ENCODE results near the gene TMEM11. TPM values are rescaled to one million over a fixed set of nuclear protein-coding genes. Genes with fewer than 3 reads are reported as not detected.
A peak's percentile ranks its signal among the peaks of the same experiment; 100 is the strongest.

The TMEM11 gene
- total RNA-seq, 1 donor from 2014 or later = 31.6 TPM

DNA sequence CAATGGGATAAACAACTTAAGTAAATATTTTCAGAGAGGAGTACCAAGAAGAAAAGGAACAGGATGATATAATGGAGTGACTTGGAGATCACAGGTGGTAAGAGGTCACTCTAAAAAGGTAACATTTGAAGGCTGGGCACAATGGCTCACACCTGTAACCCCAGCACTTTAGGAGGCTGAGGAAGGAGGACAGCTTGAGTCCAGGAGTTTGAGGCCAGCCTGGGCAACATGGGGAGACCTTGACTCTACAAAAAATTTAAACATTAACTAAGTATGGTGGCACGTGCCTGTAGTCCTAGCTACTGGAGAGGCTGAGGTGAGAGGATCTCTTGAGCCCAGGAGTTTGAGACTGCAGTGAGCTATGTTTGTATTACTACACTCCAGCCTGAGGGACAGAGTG, 3.4 kb upstream of the TMEM11 start:
- peaks cover 17% of the 10 kb centered on the region for H3K4me1 ChIP-seq (ENCODE audit: insufficient read depth, low read length)
- H3K4me3 Mint-ChIP-seq (ENCODE audit: unreplicated experiment) = no peak overlapping the region
- no peak for DNase-seq (ENCODE audit: low read depth)
- H3K27ac ChIP-seq (ENCODE audit: low read depth, low read length) = no peak overlapping the region
- H3K36me3 ChIP-seq (ENCODE audit: insufficient read depth, low read length) = no peaks in the 10 kb centered on the region
- no peaks in the 10 kb centered on the region for H3K27me3 ChIP-seq (ENCODE audit: insufficient read depth, low read length)
- peaks cover 5% of the 10 kb centered on the region for H3K9me3 ChIP-seq (ENCODE audit: insufficient read depth, low read depth, low read length)
- peaks cover 7% of the 10 kb centered on the region for H3K9me3 Mint-ChIP-seq (ENCODE audit: unreplicated experiment)
- H3K27ac Mint-ChIP-seq (ENCODE audit: unreplicated experiment) = no peak overlapping the region
- no peak overlapping the region for H3K4me3 ChIP-seq (ENCODE audit: insufficient read depth, low read depth, low read length)
- H3K27me3 Mint-ChIP-seq (ENCODE audit: low read depth, unreplicated experiment) = no peaks in the 10 kb centered on the region
- no peak overlapping the region for H2AFZ ChIP-seq (ENCODE audit: low read depth, low read length)
- no peak for FAIRE-seq
- H4K20me1 ChIP-seq (ENCODE audit: insufficient read depth, low read length) = peaks cover 25% of the 10 kb centered on the region
- peaks cover 22% of the 10 kb centered on the region for H3K36me3 Mint-ChIP-seq (ENCODE audit: low read depth, unreplicated experiment)
- peaks cover 62% of the 10 kb centered on the region for H3K79me2 ChIP-seq (ENCODE audit: insufficient read depth, low read length)
- H3K4me1 Mint-ChIP-seq (ENCODE audit: low read depth, unreplicated experiment) = peaks cover 13% of the 10 kb centered on the region
- no peak for TF ChIP-seq EZH2 (IDR thresholded peaks at IDR 0.05; ENCODE audit: insufficient read depth, low read length)
- TF ChIP-seq CTCF (IDR thresholded peaks at IDR 0.05; ENCODE audit: insufficient read depth, low read depth, low read length) = no peak
- H3K4me2 ChIP-seq (ENCODE audit: low read length) = no peak overlapping the region
- H3K9ac ChIP-seq (ENCODE audit: low read length) = no peak overlapping the region

DNA sequence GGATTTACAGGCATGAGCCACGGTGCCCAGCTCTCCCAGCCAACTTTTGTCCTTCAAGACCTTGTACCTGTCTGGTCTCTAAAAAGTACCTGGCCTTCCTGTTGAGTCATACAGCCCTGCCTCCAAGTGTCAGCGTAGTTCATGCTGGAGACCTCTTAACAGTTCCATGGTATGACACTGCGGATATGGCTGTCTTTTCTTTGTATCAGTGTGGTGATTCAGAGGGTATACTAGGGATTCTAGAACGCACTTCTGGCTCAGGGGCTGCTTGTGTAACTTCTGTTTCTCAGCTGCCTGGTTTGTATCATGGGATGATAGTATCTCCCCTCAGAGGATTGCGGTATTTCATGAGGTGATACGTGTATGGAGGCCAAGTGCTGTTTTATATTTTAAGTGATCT, 2.0 kb upstream of the TMEM11 start:
- TF ChIP-seq CTCF (IDR thresholded peaks at IDR 0.05; ENCODE audit: insufficient read depth, low read depth, low read length) (no peak), EZH2 (IDR thresholded peaks at IDR 0.05; ENCODE audit: insufficient read depth, low read length) (no peak)
- H3K27me3 ChIP-seq (ENCODE audit: insufficient read depth, low read length) = no peaks in the 10 kb centered on the region
- FAIRE-seq = no peak
- Mint-ChIP-seq H3K4me3 (ENCODE audit: unreplicated experiment) (peak overlapping the region; percentile 91), H3K36me3 (ENCODE audit: low read depth, unreplicated experiment) (peaks cover 8% of the 10 kb centered on the region), H3K9me3 (ENCODE audit: unreplicated experiment) (no peaks in the 10 kb centered on the region), H3K4me1 (ENCODE audit: low read depth, unreplicated experiment) (peaks cover 21% of the 10 kb centered on the region), H3K27me3 (ENCODE audit: low read depth, unreplicated experiment) (no peaks in the 10 kb centered on the region), H3K27ac (ENCODE audit: unreplicated experiment) (peak overlapping the region; percentile 75)
- H3K4me2 ChIP-seq (ENCODE audit: low read length) = peak overlapping the region; percentile 90
- no peak overlapping the region for H2AFZ ChIP-seq (ENCODE audit: low read depth, low read length)
- H3K36me3 ChIP-seq (ENCODE audit: insufficient read depth, low read length) = no peaks in the 10 kb centered on the region
- H3K9me3 ChIP-seq (ENCODE audit: insufficient read depth, low read depth, low read length) = no peaks in the 10 kb centered on the region
- peak; percentile 53 for DNase-seq (ENCODE audit: low read depth)
- H4K20me1 ChIP-seq (ENCODE audit: insufficient read depth, low read length) = peaks cover 39% of the 10 kb centered on the region
- H3K9ac ChIP-seq (ENCODE audit: low read length) = peak overlapping the region; percentile 3
- peaks cover 76% of the 10 kb centered on the region for H3K79me2 ChIP-seq (ENCODE audit: insufficient read depth, low read length)
- H3K27ac ChIP-seq (ENCODE audit: low read depth, low read length) = no peak overlapping the region
- no peak overlapping the region for H3K4me3 ChIP-seq (ENCODE audit: insufficient read depth, low read depth, low read length)
- H3K4me1 ChIP-seq (ENCODE audit: insufficient read depth, low read length) = peaks cover 22% of the 10 kb centered on the region

- Mint-ChIP-seq H3K27me3 (ENCODE audit: low read depth, unreplicated experiment) (no peaks in the 10 kb centered on the region), H3K4me1 (ENCODE audit: low read depth, unreplicated experiment) (peaks cover 21% of the 10 kb centered on the region), H3K36me3 (ENCODE audit: low read depth, unreplicated experiment) (peaks cover 10% of the 10 kb centered on the region), H3K4me3 (ENCODE audit: unreplicated experiment) (peak overlapping the region; percentile 91), H3K9me3 (ENCODE audit: unreplicated experiment) (no peaks in the 10 kb centered on the region), H3K27ac (ENCODE audit: unreplicated experiment) (peak overlapping the region; percentile 75)
- H3K4me1 ChIP-seq (ENCODE audit: insufficient read depth, low read length) = peaks cover 22% of the 10 kb centered on the region
- peaks cover 49% of the 10 kb centered on the region for H4K20me1 ChIP-seq (ENCODE audit: insufficient read depth, low read length)
- FAIRE-seq = no peak
- H3K9ac ChIP-seq (ENCODE audit: low read length) = peak overlapping the region; percentile 99
- H3K79me2 ChIP-seq (ENCODE audit: insufficient read depth, low read length) = peaks cover 85% of the 10 kb centered on the region
- no peaks in the 10 kb centered on the region for H3K9me3 ChIP-seq (ENCODE audit: insufficient read depth, low read depth, low read length)
- peak overlapping the region; percentile 58 for H2AFZ ChIP-seq (ENCODE audit: low read depth, low read length)
- H3K4me3 ChIP-seq (ENCODE audit: insufficient read depth, low read depth, low read length) = peak overlapping the region; percentile 74
- H3K36me3 ChIP-seq (ENCODE audit: insufficient read depth, low read length) = peaks cover 2% of the 10 kb centered on the region
- no peaks in the 10 kb centered on the region for H3K27me3 ChIP-seq (ENCODE audit: insufficient read depth, low read length)
- no peak for TF ChIP-seq CTCF (IDR thresholded peaks at IDR 0.05; ENCODE audit: insufficient read depth, low read depth, low read length)
- TF ChIP-seq EZH2 (IDR thresholded peaks at IDR 0.05; ENCODE audit: insufficient read depth, low read length) = no peak
- peak overlapping the region; percentile 94 for H3K27ac ChIP-seq (ENCODE audit: low read depth, low read length)
- DNase-seq (ENCODE audit: low read depth) = peak; percentile 11
- H3K4me2 ChIP-seq (ENCODE audit: low read length) = peak overlapping the region; percentile 90
These were observed 998 bp upstream of the TMEM11 start for GRCh38 chr17:21214777-21215541.
